Stimulated activated CD4-positive, alpha-beta T cell treated with anti-CD3 and anti-CD28 coated beads, Interleukin-2, amount 100 ng/mL, for 4 hours (primary cell): ENCODE data around the gene ZBTB37.
"Not testable (repeated sequence)": the region's sequence is repeated elsewhere in the genome, so short reads cannot be mapped to it uniquely, and the experiment has no call there.

Experiments
- DNase-seq: peaks from one replicate; pipeline ENCODE4 v3.0.0-alpha.2; 2020; ENCODE audit warnings: low read depth

Gene ZBTB37

DNA sequence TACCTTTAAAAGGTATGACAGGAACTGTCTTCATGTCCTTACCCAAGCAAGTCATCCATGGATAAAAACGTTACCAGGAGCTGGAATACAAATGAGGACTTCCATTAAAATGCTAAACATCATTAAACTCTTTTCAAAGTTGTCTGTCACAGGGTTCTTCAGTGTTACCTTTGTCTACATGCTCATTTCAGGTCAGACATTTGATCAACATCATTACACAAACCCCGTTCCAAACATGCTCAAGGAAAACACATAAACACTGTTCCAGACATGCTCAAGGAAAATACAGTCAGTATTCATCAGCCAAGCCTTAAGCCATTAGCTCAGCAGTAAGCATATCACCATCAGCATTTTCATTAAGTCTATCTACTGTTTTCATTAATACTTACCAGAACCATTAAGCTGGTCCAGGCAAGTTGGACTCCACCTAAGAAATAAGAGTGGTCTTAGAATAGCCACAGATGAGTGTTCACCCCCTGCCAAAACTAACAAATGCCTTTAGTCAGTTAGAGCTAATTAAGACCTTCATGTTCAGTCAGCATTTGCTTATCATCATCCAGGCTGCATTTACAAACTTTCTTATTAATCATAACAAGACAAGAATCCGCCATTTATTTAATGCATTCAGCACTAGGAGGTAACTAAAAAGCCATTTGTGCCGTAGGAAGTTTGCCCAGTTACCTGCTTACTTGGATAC lies 2.6 kb upstream of the ZBTB37 start:
- no peak for DNase-seq

DNA sequence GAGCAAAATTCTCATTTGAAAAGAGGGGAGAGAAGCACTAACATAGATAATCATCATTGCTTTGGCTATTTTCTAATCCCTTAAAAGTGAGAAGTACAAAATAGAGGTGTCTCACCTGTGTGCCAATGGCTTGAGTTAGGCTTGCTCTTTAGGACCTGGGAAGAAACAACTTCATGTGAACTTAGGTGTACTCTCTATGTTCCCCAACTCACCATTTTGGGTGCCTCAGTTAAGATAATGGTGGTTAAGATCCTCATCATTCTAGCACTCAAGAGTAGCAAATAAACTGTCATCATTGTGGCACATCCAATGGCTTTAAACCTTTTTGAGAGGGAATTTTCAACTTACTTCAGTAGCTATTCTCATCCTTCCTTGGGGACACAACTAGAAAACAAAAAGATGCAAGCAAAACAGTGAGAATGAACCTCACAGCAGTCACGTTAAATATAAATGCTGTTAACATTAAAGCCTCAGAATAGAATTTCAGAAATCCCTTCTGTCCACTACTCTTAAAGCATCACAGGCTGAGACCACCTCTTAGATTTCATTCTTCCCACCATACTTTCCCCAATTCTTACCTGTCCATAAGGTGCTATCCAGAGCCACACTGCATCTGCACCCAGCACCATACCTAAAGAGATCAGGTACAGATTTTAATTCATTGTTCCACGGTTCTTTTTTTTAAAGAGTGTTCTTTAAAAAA lies 1.6 kb upstream of the ZBTB37 start:
- no peak for DNase-seq

DNA sequence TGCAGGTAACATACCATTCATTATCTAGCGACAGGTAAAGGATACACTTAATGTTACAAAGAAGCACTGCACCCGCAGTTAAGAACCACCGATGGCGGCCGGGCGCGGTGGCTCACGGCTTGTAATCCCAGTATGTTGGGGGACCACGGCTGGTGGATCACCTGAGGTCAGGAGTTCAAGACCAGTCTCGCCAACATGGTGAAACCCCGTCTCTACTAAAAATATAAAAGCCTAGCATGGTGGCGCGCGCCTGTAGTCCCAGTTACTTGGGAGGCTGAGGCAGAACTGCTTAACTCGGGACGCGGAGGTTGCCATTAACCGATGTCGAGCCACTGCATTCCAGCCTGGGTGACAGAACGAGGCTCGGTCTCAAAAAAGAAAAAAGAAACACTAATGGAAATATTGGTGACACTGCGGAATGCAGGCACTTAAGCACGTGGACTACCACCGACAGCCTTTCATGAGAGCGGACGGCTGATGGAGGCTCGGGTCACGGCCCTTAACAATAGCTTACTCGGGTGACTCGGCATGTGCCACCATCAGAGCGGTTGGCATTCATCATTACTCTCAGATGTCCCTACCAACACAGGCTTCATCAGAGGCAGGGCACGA lies 933 bp upstream of the ZBTB37 start:
- DNase-seq, result no peak

DNA sequence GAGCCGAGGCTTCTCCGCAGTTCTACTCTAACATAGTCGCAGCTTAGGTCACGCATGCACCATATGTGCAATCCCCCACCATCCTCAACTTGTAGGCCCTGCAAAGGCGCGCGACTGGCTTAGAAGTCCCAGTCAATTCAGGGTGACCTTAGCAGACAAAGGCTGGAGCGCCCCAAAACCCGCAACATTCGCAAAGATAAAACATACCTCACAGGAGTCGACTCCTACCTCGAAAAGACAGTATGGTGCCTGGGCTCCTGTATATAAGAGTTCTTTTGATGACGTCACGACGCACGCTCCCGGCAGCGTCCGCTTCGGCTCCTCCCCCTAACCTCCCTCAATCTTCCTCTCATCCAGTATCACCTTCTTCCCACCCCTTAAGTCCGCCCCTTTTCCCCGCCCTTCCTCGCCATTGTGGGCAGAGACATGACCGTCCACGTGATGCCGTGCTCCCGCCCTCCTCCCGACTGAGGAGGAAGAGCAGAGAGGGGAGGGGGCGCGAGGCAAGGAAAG lies 371 bp upstream of the ZBTB37 start, which contains the start of gene GAS5:
TSS of gene GAS5 (minus strand) at position 237 of the 513 bp plus-strand sequence.
- DNase-seq, result peak; percentile 100

DNA sequence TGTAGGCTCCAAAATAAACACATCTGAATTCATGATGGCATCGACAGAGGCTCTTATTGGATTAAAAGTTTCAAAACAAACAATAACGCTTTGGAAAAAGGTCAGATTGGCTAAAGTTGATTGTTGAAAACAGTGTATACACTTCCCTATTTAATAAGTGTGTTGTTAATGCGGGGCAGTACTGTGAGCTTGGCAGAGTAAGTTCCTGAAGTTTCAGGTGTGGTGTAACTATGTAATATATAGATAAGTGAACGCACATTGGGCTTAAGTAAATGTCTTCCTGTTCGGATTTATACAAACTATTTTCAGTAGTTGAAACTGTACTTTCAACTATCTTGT lies 810 bp downstream of the ZBTB37 start:
- DNase-seq, result no peak

DNA sequence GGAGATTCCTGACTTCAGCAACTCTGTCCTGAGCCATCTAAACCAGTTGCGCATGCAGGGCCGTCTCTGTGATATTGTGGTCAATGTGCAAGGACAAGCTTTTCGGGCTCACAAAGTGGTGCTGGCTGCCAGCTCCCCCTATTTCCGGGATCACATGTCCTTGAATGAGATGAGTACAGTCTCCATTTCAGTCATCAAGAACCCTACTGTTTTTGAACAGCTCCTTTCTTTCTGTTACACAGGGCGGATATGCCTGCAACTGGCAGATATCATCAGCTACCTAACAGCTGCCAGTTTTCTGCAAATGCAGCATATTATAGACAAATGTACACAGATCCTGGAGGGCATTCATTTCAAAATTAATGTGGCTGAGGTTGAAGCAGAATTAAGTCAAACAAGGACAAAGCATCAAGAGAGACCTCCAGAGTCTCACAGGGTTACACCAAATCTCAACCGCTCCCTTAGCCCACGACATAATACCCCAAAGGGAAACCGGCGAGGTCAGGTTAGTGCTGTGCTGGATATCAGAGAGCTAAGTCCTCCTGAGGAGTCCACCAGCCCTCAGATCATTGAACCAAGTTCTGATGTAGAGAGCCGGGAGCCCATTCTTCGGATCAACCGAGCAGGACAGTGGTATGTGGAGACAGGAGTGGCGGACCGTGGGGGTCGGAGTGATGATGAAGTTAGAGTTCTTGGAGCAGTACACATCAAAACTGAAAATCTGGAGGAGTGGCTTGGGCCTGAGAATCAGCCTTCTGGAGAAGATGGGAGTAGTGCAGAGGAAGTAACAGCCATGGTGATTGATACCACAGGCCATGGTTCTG lies 2.3 kb downstream of the ZBTB37 start:
- no peak for DNase-seq

DNA sequence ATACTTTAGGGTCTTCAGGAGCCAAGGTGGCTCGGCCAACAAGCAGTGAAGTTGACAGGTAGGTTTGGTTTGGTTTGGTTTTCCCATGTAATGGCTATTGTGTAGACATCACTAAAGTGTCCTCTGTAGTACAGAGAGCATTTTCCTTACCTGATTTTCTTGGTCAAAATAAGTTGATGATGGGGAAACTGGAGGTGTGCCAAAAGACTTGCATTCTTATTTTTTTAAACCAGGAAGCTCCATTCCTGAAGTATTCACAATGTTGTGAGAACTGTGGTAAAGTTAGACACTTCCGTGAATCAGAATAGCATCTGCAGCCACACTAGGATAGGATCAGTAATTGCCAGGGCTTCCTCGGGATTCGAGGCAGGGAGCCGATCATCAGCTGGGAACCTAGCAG lies 2.9 kb downstream of the ZBTB37 start:
- DNase-seq, result no peak

DNA sequence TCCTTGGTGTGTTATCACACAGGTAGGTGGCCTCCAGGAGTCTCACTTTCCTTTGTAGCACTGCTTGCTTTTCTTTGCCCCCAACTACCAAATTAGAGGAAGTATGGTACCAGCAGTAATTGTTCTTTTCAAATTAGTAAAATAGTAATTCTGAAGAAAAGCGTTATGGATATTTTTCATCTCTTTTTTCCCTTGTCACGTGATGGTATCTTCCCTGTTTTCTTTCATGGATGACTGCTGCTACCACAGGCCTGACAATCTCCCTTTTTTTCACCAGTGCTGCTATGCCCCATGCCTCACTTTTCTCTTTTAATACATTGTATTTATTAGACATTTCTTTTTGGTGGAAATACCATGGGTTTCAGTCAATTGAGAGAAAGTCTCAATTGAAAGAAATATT lies 3.3 kb downstream of the ZBTB37 start:
- DNase-seq, result no peak

DNA sequence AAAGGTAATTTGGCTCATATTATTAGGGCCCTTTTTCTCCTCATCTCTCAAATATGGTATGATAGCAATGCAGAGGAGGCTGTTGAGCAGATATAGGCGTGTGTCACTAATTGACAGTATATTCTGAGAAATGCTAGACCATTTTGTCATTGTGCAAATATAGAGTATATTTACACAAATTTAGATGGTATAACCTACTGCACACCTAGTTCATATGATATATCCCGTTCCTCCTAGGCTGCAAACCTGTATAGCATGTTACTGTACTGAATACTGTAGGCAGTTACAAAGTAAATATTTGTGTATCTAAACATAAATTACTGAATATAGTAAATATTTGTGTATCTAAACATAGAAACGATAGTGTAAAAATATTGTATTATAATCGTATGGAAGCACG lies 8.6 kb downstream of the ZBTB37 start:
- DNase-seq, result no peak

DNA sequence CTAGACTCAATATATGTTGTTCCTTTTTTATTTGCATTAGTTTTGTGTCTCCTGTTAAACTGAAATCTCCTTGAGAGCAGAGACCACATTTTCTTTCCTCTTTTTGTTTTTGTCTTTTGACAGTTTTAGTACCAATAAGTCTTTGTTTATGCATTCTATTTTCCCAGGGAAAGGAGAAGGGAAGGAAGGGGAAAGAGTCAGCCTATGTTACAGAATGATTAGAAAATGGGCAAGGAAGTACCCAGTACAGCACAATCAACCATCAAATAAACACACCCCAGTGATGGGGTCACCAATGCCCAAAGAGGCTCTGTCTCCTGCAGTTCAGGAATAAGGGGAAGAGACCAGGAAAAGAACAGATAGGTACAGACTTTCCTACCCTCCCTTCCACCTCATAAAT lies 10.1 kb downstream of the ZBTB37 start:
- no peak for DNase-seq

DNA sequence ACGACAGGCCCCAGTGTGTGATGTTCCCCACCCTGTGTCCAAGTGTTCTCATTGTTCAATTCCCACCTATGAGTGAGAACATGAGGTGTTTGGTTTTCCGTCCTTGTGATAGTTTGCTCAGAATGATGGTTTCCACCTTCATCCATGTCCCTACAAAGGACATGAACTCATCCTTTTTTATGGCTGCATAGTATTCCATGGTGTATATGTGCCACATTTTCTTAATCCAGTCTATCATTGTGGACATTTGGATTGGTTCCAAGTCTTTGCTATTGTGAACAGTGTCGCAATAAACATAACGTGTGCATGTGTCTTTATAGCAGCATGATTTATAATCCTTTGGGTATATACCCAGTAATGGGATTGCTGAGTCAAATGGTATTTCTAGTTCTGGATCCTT lies 12.9 kb downstream of the ZBTB37 start:
- not testable (repeated sequence) for DNase-seq

DNA sequence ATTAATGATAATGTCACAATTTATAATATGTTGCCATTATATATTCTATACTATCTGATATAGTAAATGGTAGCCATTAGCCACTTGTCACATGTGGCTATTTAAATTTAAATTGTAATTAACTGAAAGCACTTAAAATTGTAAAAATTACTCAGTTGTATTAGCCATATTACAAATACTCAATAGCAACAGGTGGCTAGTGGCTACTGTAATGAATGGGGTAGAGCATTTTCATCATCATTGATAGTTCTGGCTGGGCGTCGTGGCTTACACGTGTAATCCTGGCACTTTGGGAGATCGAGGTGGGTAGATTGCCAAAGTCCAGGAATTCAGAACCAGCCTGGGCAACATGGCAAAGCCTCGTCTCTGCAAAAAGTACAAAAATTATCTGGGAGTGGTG lies 16.5 kb downstream of the ZBTB37 start:
- DNase-seq, result no peak

DNA sequence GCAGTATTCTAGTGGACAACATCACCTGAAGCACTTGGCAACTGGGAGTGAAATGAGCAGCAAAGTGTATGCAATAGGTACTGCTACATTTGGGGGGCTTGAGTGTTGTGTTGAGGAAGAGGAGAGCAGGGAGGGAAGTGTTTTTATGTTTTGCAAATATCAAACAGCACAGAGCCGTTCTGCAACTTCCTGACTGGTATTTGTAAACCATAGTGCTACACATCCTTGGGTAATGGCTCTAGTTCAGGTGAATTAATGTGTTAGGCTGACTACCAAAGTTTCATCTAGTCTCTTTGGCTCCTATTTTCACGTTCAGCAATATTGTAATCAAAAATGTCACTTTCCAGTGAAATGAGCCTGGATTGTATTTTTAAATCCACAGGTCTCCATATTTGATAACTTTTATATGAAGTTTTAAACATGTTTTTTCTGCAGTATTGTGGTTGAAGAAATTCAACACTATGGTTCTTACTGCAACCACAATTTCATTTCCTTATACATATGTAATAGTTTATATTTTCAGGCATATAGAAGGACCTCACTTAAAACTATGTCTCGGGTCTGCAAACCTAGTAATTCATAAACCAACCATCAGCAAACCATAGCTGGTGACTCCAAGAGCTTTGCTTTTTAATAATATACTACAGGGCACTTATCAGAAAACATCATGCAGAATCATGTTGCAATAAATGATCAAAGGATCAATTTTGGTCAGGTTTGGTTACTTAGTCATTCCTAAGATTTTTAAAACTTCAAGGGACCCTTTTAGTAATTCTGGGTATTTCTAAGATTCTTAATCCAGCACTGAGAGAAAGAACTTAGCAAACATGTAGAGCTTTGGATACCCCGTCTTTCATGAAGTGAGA lies 18.8 kb downstream of the ZBTB37 start:
- DNase-seq, result no peak

DNA sequence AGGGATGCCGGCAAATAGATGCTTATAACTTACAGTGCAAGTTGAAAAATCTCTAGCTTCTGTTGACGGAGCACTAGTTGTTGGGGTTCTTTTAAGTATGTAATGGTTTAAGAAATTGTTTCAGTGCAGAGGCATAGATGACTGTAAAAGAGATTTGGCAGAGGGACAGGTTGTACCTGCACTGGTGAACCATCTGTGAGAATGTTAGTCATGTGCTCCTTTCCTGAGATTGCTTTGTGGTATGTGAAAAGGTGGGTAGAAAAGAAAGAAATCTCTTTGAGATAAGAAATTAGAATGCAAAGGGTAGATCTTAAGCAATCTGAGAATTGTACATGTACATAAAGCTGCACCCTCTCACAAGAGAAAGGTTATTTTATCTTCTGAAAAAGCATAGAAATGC lies 19.4 kb downstream of the ZBTB37 start:
- DNase-seq, result no peak

DNA sequence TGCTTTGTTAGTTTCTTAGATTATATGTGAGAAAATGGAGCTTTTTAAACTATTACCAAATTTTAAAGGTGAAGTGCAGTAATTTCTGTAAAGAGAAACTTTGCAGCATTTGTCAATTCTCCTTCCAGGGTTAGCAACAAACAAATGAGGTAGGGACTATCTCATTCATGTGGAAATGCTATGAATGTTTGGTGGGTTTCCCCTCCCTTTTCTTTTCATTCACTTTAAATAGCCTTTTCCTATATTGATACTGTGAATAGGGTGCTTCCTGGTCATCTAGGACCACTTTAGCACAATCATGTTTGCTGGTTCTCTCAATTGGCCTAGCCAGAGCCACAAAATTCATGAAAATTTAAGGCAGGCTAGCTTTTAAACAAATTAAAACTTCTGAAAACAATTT lies 20.6 kb downstream of the ZBTB37 start:
- DNase-seq, result no peak

DNA sequence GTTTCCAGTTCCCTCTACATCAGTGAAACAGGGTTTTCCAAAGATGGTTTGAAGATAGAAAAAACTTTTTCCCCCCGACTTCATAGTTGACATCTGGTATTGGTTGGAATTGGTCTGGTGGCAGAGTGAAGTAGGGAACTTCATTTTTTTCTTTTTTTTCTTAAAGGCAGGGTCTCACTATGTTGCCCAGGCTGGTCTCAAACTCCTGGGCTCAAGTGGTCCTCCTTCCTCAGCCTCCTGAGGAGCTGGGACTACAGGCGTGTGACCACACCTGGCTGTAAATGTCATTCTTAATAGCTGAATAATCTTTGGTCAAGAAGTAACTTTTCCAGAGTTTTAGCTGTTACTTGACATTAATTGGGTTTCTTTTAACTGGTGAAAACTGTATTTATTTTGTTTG lies 21.7 kb downstream of the ZBTB37 start:
- DNase-seq, result no peak

DNA sequence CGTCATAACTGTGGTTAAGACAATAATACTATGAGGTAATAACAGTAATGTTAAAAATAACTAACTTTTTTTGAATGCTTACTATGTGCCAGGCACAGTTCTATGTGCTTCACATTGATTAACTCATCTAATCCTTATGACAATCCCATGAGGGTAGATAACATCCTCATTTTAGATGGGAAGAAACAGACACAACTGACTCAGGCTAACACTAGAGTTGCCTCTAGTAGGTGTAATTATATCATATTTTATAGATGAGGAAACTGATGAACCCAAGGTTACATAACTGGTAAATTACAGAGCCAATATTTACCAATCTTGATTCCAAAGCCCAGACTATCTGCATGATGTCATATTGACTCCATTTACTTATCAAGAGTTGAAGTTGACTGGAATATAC lies 25.4 kb downstream of the ZBTB37 start:
- DNase-seq, result no peak

DNA sequence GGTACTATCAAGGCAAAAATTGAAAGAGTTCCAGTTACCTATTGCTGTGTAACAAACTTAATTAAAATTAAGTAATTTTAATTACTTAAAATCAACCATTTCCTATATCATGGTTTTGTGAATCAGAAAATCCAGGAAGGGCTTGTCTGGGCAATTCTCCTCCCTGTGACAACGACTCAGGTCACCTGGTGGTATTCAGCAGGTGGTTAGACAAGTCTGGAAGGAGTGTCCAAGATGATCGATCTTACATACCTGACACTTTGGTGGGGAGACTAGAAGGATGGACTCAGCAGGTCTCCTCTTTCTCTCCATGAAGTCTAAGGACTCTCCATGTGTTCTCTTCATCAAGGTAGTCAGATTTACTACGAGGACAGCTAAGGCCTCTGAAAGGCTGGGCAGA lies 26.0 kb downstream of the ZBTB37 start:
- no peak for DNase-seq

DNA sequence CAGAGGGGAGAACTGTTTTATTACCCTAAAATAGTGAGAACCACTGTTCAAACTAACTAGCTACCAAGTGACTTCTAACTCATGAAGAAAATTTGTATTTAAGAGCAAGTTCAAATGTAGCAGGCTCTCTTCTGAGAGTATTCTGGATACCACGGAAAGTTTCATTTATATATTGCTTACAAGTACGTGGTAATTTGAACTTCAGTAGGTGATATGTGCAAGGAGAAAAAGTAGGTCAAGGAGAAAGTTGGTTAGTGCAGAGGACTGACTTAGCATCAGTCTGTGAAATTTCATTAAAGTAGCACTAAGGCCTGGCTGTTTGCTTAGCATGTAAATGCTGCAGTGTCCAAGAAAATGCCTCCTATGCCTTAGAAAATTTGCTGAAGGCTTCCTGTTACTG lies 32.2 kb downstream of the ZBTB37 start:
- DNase-seq, result no peak

DNA sequence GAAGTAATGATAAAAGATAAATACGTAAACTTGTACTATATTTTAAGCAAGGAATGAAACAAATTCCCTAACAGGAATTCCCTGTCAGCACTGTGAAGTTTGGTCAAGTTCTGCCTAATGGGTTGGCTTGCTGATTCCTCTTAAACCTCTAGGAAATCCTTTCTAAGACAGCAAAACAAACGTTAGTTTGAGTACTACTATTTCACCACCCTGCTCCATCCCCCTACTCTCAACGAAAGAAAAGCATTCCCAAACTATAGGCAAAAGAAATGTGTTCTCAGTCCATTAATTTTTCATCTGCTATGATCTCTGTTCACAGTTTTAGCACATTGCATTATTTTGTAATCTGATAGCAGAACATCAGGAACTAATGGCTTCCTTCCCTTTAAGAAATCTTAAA lies 32.8 kb downstream of the ZBTB37 start:
- DNase-seq, result no peak

DNA sequence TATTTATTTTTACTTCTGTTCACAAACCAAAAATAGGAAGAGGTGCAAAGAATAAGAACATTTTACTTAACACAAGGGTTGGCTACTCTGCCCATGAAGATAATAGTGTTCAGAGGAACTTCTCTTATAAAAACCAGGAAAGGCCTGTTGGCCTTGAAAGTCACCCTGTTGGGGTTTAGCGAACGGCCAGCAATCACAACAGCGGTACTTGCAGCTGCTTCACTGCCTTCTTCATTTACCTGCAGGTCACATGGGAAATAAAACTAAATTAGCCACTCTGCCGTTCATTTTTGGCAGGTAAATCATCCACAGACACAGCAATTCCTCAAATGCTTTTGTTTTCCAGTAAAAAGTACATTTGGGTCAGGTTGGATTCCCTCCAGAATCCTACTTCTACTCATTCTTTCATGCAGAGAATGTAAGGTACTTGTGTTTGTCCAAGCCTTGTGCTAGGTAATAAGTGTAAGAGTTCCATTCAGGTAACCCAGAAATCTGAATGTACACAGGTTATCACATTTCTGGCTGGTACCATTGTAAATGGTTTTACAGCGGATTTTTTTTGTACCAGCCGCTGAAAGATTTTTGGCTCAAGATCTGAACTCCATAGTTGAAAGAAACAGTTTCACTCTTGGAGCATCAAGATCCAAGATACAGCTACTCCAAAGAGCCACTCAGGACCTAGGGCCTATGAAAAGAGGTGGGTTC lies 35.8 kb downstream of the ZBTB37 start:
- DNase-seq, result no peak
